Aorta (tissue), 5 donors: Measurements from ENCODE around the gene OR10A2. TPM values are rescaled to one million over a fixed set of nuclear protein-coding genes. Genes with fewer than 3 reads are reported as not detected.
"Not testable (repeated sequence)": the region's sequence is repeated elsewhere in the genome, so short reads cannot be mapped to it uniquely, and the experiment has no call there.

Source experiments
- ATAC-seq: fragments of 200-7000 bp; cut with Tn5 transposase; one replicate; pipeline ENCODE4 v1.9.1; 2022; ENCODE audit warnings: moderate library complexity; ENCODE audit not compliant: low FRiP score
- DNase-seq, 2 donors: peaks; one replicate each; pipeline ENCODE4 v3.0.0-alpha.2; 2020
- H3K27ac ChIP-seq, 2 donors: one replicate each; pipeline ENCODE4 v1.5.1; 2013; ENCODE audit warnings: low read length in 2 of 2, mild to moderate bottlenecking in 2 of 2, moderate library complexity in 2 of 2, control low read depth in 1 of 2, inconsistent platforms in 1 of 2, low read depth in 1 of 2
- H3K27me3 ChIP-seq, 2 donors: one replicate each; pipeline ENCODE4 v1.6.1; 2013; ENCODE audit warnings: control low read depth in 1 of 2, low read length in 1 of 2, mild to moderate bottlenecking in 1 of 2, moderate library complexity in 1 of 2; ENCODE audit not compliant: insufficient read depth in 2 of 2, control insufficient read depth in 1 of 2
- H3K36me3 ChIP-seq, 2 donors: one replicate each; pipeline ENCODE4 v1.6.1; 2013; ENCODE audit warnings: control low read depth in 1 of 2, low read length in 1 of 2, mild to moderate bottlenecking in 1 of 2; ENCODE audit not compliant: insufficient read depth in 2 of 2, control insufficient read depth in 1 of 2
- H3K4me1 ChIP-seq, 2 donors: one replicate each; pipeline ENCODE4 v1.6.1; 2013; ENCODE audit warnings: low read length in 2 of 2, control low read depth in 1 of 2, mild to moderate bottlenecking in 1 of 2, moderate library complexity in 1 of 2; ENCODE audit not compliant: insufficient read depth in 2 of 2, control insufficient read depth in 1 of 2
- H3K4me3 ChIP-seq, 2 donors: one replicate each; pipeline ENCODE4 v1.5.1; 2013; ENCODE audit warnings: low read length in 2 of 2, control low read depth in 1 of 2, mild to moderate bottlenecking in 1 of 2
- H3K9me3 ChIP-seq: one replicate; pipeline ENCODE4 v1.6.1; 2013; ENCODE audit warnings: mild to moderate bottlenecking, low read length; ENCODE audit not compliant: control insufficient read depth
- WGBS, 2 donors: extraction: QIAGEN DNeasy Blood & Tissue Kit; methylation state at CpG; one replicate each; pipeline ENCODE4 v1.1.7; 2013; 5-methylcytosine and 5-hydroxymethylcytosine counted together
- intact Hi-C, 2 donors: fragments of 100-400 bp; cut with DNase I; formaldehyde crosslinking; loops; one replicate each; pipeline versions ENCODE4 v1.14.2 to v1.15.0; 2022
- polyA plus RNA-seq, 2 donors: library from polyadenylated mRNA; stranded (reverse); fragments of 200-250 nt; gene quantifications; one replicate each; pipeline ENCODE4 v1.2.3, GENCODE V29; 2013
- total RNA-seq, 2 donors: library from RNA; stranded (reverse); fragmentation: NEBNext Ultra II Directional; extraction: Animal tissue kit (Norgen Biotek cat#: 25700); gene quantifications; one replicate each; pipeline ENCODE4 v1.2.1, GENCODE V29; 2021
- donor health status: healthy with polysubstance abuse.
- donor health status: Bipolar disorder and iron deficiency.
- donor health status: DM: no; HTN: no; CAD: no.
- donor health status: DM: no; HTN: no; CAD: no.
- donor health status: DM: yes; HTN: yes; CAD: no.

Gene OR10A2
- total and polyA plus RNA-seq, 4 donors = 0.13 TPM; not detected in 3

GRCh38 chr11:6894097-6894496, 31.2 kb downstream of the OR10A2 start:
- H3K27ac ChIP-seq = no peak overlapping the region
- no peaks in the 10 kb centered on the region for H3K9me3 ChIP-seq
- ATAC-seq = no peak
- H3K4me1 ChIP-seq = no peaks in the 10 kb centered on the region
- no peak for DNase-seq
- H3K27me3 ChIP-seq = no peaks in the 10 kb centered on the region
- intact Hi-C loops = no loop called here
- H3K36me3 ChIP-seq = no peaks in the 10 kb centered on the region
- H3K4me3 ChIP-seq = no peak overlapping the region

- no peak for DNase-seq
- H3K27ac ChIP-seq = no peak overlapping the region
- H3K27me3 ChIP-seq = no peaks in the 10 kb centered on the region
- H3K4me1 ChIP-seq = no peaks in the 10 kb centered on the region
- intact Hi-C loops = no loop called here
- H3K36me3 ChIP-seq = no peaks in the 10 kb centered on the region
- no peaks in the 10 kb centered on the region for H3K9me3 ChIP-seq
- no peak for ATAC-seq
- H3K4me3 ChIP-seq = no peak overlapping the region
These were observed 32.2 kb downstream of the OR10A2 start for GRCh38 chr11:6895010-6895409.

- intact Hi-C loops = no loop called here
- H3K4me1 ChIP-seq = no peaks in the 10 kb centered on the region
- H3K27ac ChIP-seq = no peak overlapping the region
- DNase-seq = no peak
- H3K9me3 ChIP-seq = no peaks in the 10 kb centered on the region
- no peaks in the 10 kb centered on the region for H3K27me3 ChIP-seq
- no peak for ATAC-seq
- H3K4me3 ChIP-seq = no peak overlapping the region
- 48 to 54% methylated on average over 1 of the region's 1 CpG for WGBS, 2 donors
- H3K36me3 ChIP-seq = no peaks in the 10 kb centered on the region
These were observed 36.1 kb downstream of the OR10A2 start for GRCh38 chr11:6898911-6899310.

GRCh38 chr11:6900327-6900999, 37.6 kb downstream of the OR10A2 start:
- 68% methylated on average over 2 of the region's 2 CpGs for WGBS, 2 donors
- Histone ChIP-seq H3K4me1 (no peaks in the 10 kb centered on the region), H3K27me3 (no peaks in the 10 kb centered on the region), H3K4me3 (no peak overlapping the region), H3K27ac (no peak overlapping the region), H3K36me3 (no peaks in the 10 kb centered on the region), H3K9me3 (no peaks in the 10 kb centered on the region)
- DNase-seq = no peak
- no peak for ATAC-seq
- intact Hi-C loops = no loop called here

GRCh38 chr11:6904804-6905203, 41.9 kb downstream of the OR10A2 start:
- intact Hi-C loops, DNase-seq: not testable (repeated sequence)
- WGBS, 2 donors = 81 to 82% methylated on average over 13 of the region's 13 CpGs

GRCh38 chr11:6911378-6911777, 48.5 kb downstream of the OR10A2 start:
- DNase-seq (no peak), ATAC-seq (no peak)
- H3K4me1 ChIP-seq = no peaks in the 10 kb centered on the region
- intact Hi-C loops = no loop called here
- no peak overlapping the region for H3K4me3 ChIP-seq
- H3K27ac ChIP-seq = no peak overlapping the region
- H3K9me3 ChIP-seq = no peaks in the 10 kb centered on the region
- H3K36me3 ChIP-seq = no peaks in the 10 kb centered on the region
- peaks cover 0 to 1% of the 10 kb centered on the region in 2 donors for H3K27me3 ChIP-seq
- WGBS, 2 donors = 91 to 93% methylated on average over 3 of the region's 3 CpGs

More at GRCh38 chr11:6904804-6905203, 41.9 kb downstream of the OR10A2 start:
- H3K27ac ChIP-seq, H3K27me3 ChIP-seq, H3K4me3 ChIP-seq, H3K36me3 ChIP-seq, H3K4me1 ChIP-seq, H3K9me3 ChIP-seq, ATAC-seq: not testable (repeated sequence)

GRCh38 chr11:6911948-6912347, 49.1 kb downstream of the OR10A2 start:
- H3K4me1 ChIP-seq = no peaks in the 10 kb centered on the region
- no peak overlapping the region for H3K27ac ChIP-seq
- 42 to 51% methylated on average over 3 of the region's 3 CpGs for WGBS, 2 donors
- ATAC-seq (no peak), DNase-seq (no peak)
- H3K4me3 ChIP-seq = no peak overlapping the region
- H3K9me3 ChIP-seq = no peaks in the 10 kb centered on the region
- H3K36me3 ChIP-seq = no peaks in the 10 kb centered on the region
- intact Hi-C loops = no loop called here
- peaks cover 0 to 1% of the 10 kb centered on the region in 2 donors for H3K27me3 ChIP-seq

GRCh38 chr11:6919698-6920097, 56.8 kb downstream of the OR10A2 start:
- H3K9me3 ChIP-seq = no peaks in the 10 kb centered on the region
- no peak overlapping the region for H3K27ac ChIP-seq
- no peaks in the 10 kb centered on the region for H3K4me1 ChIP-seq
- WGBS, 2 donors = 30 to 48% methylated on average over 2 of the region's 2 CpGs
- no peak overlapping the region for H3K4me3 ChIP-seq
- no peaks in the 10 kb centered on the region for H3K27me3 ChIP-seq
- intact Hi-C loops = no loop called here
- H3K36me3 ChIP-seq = no peaks in the 10 kb centered on the region
- DNase-seq (no peak), ATAC-seq (no peak)

- WGBS, 2 donors = 86 to 93% methylated on average over 1 of the region's 1 CpG
- ATAC-seq (no peak), DNase-seq (no peak)
- H3K27me3 ChIP-seq = no peaks in the 10 kb centered on the region
- H3K36me3 ChIP-seq = no peaks in the 10 kb centered on the region
- H3K4me3 ChIP-seq = no peak within 1 kb of the TSS
- no peak within 1 kb of the TSS for H3K27ac ChIP-seq
- no peaks in the 10 kb centered on the region for H3K4me1 ChIP-seq
- intact Hi-C loops = no loop called here
- H3K9me3 ChIP-seq = no peaks in the 10 kb centered on the region
These were observed 57.8 kb downstream of the OR10A2 start, which contains the start of gene OR2D3 for GRCh38 chr11:6920702-6921101. OR2D3 (plus strand) TSS chr11:6921002; CDS start chr11:6921002, 0 bp downstream.
